NB4 (cell line): ENCODE data around the gene PLCB4.

Experiments
- MYC ChIP-seq: IDR thresholded peaks from 2 replicates; pipeline ENCODE4 v1.6.1; 2011; ENCODE audit warnings: low read depth, low read length
- POLR2A ChIP-seq: IDR thresholded peaks from 2 replicates; pipeline ENCODE4 v1.6.1; 2011; ENCODE audit warnings: mild to moderate bottlenecking; ENCODE audit not compliant: insufficient read length; ENCODE audit errors: extremely low read depth
- TF ChIP-seq, protein P1 (sequence below): IDR thresholded peaks from one replicate; pipeline ENCODE4 v1.5.1; 2012; ENCODE audit warnings: low read depth, low read length
- TF ChIP-seq, protein P2 (sequence below): IDR thresholded peaks from 2 replicates; pipeline ENCODE4 v1.6.1; 2011; ENCODE audit warnings: low read depth, low read length

DNA sequence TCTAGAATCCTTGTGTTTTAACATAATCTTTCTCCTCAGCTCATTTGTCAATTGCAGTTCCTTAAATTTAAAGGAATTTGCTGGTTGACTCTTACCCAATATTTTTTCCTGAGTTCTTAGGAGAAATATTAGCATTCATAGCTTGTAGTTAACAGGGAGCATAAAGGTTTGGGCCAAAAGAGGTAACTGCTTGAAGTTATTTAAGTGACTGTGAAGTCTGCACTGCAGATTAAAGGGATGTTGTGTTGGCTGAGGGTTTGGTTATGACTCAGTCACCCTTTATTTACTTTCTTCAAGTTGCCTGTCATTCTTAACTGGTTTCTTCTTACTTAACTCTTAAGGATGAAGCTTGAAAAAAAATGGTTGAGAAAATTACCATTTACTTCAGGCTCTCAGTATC, 225.2 kb downstream of the PLCB4 start:
- TF ChIP-seq POLR2A (no peak), MYC (no peak)
- TF ChIP-seq, protein P1, sequence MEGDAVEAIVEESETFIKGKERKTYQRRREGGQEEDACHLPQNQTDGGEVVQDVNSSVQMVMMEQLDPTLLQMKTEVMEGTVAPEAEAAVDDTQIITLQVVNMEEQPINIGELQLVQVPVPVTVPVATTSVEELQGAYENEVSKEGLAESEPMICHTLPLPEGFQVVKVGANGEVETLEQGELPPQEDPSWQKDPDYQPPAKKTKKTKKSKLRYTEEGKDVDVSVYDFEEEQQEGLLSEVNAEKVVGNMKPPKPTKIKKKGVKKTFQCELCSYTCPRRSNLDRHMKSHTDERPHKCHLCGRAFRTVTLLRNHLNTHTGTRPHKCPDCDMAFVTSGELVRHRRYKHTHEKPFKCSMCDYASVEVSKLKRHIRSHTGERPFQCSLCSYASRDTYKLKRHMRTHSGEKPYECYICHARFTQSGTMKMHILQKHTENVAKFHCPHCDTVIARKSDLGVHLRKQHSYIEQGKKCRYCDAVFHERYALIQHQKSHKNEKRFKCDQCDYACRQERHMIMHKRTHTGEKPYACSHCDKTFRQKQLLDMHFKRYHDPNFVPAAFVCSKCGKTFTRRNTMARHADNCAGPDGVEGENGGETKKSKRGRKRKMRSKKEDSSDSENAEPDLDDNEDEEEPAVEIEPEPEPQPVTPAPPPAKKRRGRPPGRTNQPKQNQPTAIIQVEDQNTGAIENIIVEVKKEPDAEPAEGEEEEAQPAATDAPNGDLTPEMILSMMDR = no peak
- TF ChIP-seq, protein P2, sequence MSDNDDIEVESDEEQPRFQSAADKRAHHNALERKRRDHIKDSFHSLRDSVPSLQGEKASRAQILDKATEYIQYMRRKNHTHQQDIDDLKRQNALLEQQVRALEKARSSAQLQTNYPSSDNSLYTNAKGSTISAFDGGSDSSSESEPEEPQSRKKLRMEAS = no peak
